Psoas muscle (tissue), 8 donors: Measurements from ENCODE around the gene PEPD. TPM values are rescaled to one million over a fixed set of nuclear protein-coding genes. Genes with fewer than 3 reads are reported as not detected.

Experiments
- ATAC-seq, 4 donors: fragments of 200-7000 bp; cut with Tn5 transposase; one replicate each; pipeline ENCODE4 v1.9.1; 2020; ENCODE audit warnings: moderate library complexity in 3 of 4, mild to moderate bottlenecking in 2 of 4
- DNase-seq, 2 donors: peaks; one replicate each; pipeline ENCODE4 v3.0.0-alpha.2; 2020
- H3K27ac ChIP-seq: fragments of 200-600 bp; one replicate; pipeline ENCODE4 v1.8.0; 2022
- H3K27me3 ChIP-seq, 3 donors: fragments of 200-600 bp in 1 of 3; one replicate each; pipeline versions ENCODE4 v1.6.1 to v1.8.0; 2013 to 2022; ENCODE audit warnings: low read length in 2 of 3, mild to moderate bottlenecking in 2 of 3, moderate library complexity in 1 of 3; ENCODE audit not compliant: insufficient read depth in 3 of 3
- H3K36me3 ChIP-seq, 2 donors: fragments of 200-600 bp in 1 of 2; one replicate each; pipeline versions ENCODE4 v1.6.1 to v1.8.0; 2013 to 2022; ENCODE audit warnings: low read depth in 1 of 2, mild to moderate bottlenecking in 1 of 2, moderate library complexity in 1 of 2; ENCODE audit not compliant: insufficient read depth in 1 of 2
- H3K4me1 ChIP-seq: fragments of 200-600 bp; one replicate; pipeline ENCODE4 v1.8.0; 2022
- H3K4me3 ChIP-seq: fragments of 200-600 bp; one replicate; pipeline ENCODE4 v1.8.0; 2022; ENCODE audit warnings: mild to moderate bottlenecking
- H3K9me3 ChIP-seq: fragments of 200-600 bp; one replicate; pipeline ENCODE4 v1.8.0; 2022
- WGBS, 3 donors: extraction: QIAGEN DNeasy Blood & Tissue Kit; methylation state at CpG; one replicate each; pipeline versions ENCODE4 v1.1.6 to v1.1.7; 2013; 5-methylcytosine and 5-hydroxymethylcytosine counted together
- intact Hi-C, 2 donors: fragments of 100-400 bp; cut with DNase I; formaldehyde crosslinking; loops; one replicate each; pipeline versions ENCODE4 v1.11.0 to v1.14.2; 2022
- polyA plus RNA-seq, 3 donors: library from polyadenylated mRNA; stranded (reverse); fragments of 200-250 nt; gene quantifications; one replicate each; pipeline ENCODE4 v1.2.3, GENCODE V29; 2013
- total RNA-seq, 4 donors: library from RNA; stranded (reverse); fragmentation: NEBNext Ultra II Directional in 2 of 4; extraction: Animal tissue kit (Norgen Biotek cat#: 25700) in 2 of 4; gene quantifications; one replicate each; pipeline versions ENCODE4 v1.2.1 to v1.2.4, GENCODE V29; 2021 to 2023
- TF ChIP-seq, protein P1 (sequence below): fragments of 200-600 bp; IDR thresholded peaks from one replicate; pipeline ENCODE4 v1.8.0; 2022; ENCODE audit warnings: antibody characterized with exemption
- donor health status: healthy with polysubstance abuse.
- donor health status: DM: no; HTN: no; CAD: no; lungs with moderate emphysema.
- donor health status: Bipolar disorder and iron deficiency.
- donor health status: healthy.
- donor health status: DM: yes; HTN: yes; CAD: no.
- donor health status: DM: no; HTN: no; CAD: no.
- donor health status: DM: no; HTN: no; CAD: no.
- donor health status: DM: yes; HTN: yes; CAD: no.

Gene PEPD
- total and polyA plus RNA-seq, 7 donors = 26.3 to 40.2 (median 35.1) TPM

DNA sequence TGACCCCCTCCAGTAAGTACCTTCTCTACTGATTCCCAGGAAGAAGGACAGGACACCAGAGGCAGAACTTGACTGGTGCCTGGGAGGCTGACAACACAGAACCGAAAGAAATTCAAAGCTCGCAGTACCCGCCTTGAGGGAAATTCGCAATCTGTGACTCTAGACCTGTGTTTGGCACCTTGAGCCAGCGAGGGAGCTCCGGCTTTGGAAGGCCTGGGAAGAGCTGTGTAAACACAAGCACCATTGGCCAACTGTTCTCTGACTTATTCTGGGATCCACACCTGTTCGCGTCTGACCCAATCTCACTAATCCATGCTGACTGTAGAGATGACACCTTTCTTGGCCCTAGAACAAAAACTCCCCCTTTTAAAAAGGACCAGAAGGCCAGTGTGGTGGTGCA is 97.4 kb downstream of the PEPD start:
- H3K9me3 ChIP-seq = no peaks in the 10 kb centered on the region
- H3K36me3 ChIP-seq = no peaks in the 10 kb centered on the region
- 84 to 93% (median 89%) methylated on average over 8 of the region's 8 CpGs for WGBS, 3 donors
- no peak overlapping the region for H3K27ac ChIP-seq
- H3K4me1 ChIP-seq = no peaks in the 10 kb centered on the region
- no peak overlapping the region for H3K4me3 ChIP-seq
- peak in 1 of 4 donors; percentile 59 for ATAC-seq
- DNase-seq = no peak
- intact Hi-C loops = loop anchor here in 1 of 2 donors (10.0 kb wide), 1 partner anchor 721 kb away; no protein-coding TSS in a partner anchor
- TF ChIP-seq, protein P1, sequence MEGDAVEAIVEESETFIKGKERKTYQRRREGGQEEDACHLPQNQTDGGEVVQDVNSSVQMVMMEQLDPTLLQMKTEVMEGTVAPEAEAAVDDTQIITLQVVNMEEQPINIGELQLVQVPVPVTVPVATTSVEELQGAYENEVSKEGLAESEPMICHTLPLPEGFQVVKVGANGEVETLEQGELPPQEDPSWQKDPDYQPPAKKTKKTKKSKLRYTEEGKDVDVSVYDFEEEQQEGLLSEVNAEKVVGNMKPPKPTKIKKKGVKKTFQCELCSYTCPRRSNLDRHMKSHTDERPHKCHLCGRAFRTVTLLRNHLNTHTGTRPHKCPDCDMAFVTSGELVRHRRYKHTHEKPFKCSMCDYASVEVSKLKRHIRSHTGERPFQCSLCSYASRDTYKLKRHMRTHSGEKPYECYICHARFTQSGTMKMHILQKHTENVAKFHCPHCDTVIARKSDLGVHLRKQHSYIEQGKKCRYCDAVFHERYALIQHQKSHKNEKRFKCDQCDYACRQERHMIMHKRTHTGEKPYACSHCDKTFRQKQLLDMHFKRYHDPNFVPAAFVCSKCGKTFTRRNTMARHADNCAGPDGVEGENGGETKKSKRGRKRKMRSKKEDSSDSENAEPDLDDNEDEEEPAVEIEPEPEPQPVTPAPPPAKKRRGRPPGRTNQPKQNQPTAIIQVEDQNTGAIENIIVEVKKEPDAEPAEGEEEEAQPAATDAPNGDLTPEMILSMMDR = no peak
- H3K27me3 ChIP-seq = no peaks in the 10 kb centered on the region

- no peaks in the 10 kb centered on the region for H3K4me1 ChIP-seq
- WGBS, 3 donors = 97 to 98% (median 98%) methylated on average over 3 of the region's 3 CpGs
- no peak overlapping the region for H3K27ac ChIP-seq
- DNase-seq (no peak), ATAC-seq (no peak)
- TF ChIP-seq, protein P1 = no peak
- no peaks in the 10 kb centered on the region for H3K9me3 ChIP-seq
- no peaks in the 10 kb centered on the region for H3K36me3 ChIP-seq
- intact Hi-C loops = loop anchor here in 1 of 2 donors (10.0 kb wide), 1 partner anchor 722 kb away; no protein-coding TSS in a partner anchor
- no peaks in the 10 kb centered on the region for H3K27me3 ChIP-seq
- no peak overlapping the region for H3K4me3 ChIP-seq
Observed at GRCh38 chr19:33422369-33423180, 99.0 kb downstream of the PEPD start.

GRCh38 chr19:33421368-33421767 is 100.2 kb downstream of the PEPD start:
- Histone ChIP-seq H3K9me3 (no peaks in the 10 kb centered on the region), H3K27me3 (no peaks in the 10 kb centered on the region), H3K27ac (no peak overlapping the region), H3K36me3 (no peaks in the 10 kb centered on the region), H3K4me1 (no peaks in the 10 kb centered on the region), H3K4me3 (no peak overlapping the region)
- TF ChIP-seq, protein P1 = no peak
- DNase-seq (no peak), ATAC-seq (no peak)
- 89 to 97% (median 97%) methylated on average over 7 of the region's 7 CpGs for WGBS, 3 donors
- intact Hi-C loops = loop anchor here in 1 of 2 donors (10.0 kb wide), 1 partner anchor 723 kb away; no protein-coding TSS in a partner anchor

GRCh38 chr19:33420821-33421220 is 100.8 kb downstream of the PEPD start:
- Histone ChIP-seq H3K36me3 (no peaks in the 10 kb centered on the region), H3K27me3 (no peaks in the 10 kb centered on the region), H3K4me3 (no peak overlapping the region), H3K9me3 (no peaks in the 10 kb centered on the region), H3K27ac (no peak overlapping the region), H3K4me1 (no peaks in the 10 kb centered on the region)
- TF ChIP-seq, protein P1 = no peak
- no peak for DNase-seq
- intact Hi-C loops = loop anchor here in 1 of 2 donors (10.0 kb wide), 1 partner anchor 724 kb away; no protein-coding TSS in a partner anchor
- ATAC-seq = no peak
- 82 to 95% (median 93%) methylated on average over 9 of the region's 9 CpGs for WGBS, 3 donors
